CD4-positive, alpha-beta T cell treated with Interleukin-6 at 100 ng/mL for 8 hours (primary cell): ENCODE measurements around the gene EPHA4.

ENCODE experiments used
- DNase-seq: peaks from one replicate; pipeline ENCODE4 v3.0.0-alpha.2; 2020; ENCODE audit warnings: mixed read lengths, low spot score

The EPHA4 gene

GRCh38 chr2:221392228-221392881, 179.7 kb downstream of the EPHA4 start:
- DNase-seq, result no peak

- no peak for DNase-seq
These were observed 181.2 kb downstream of the EPHA4 start for GRCh38 chr2:221390878-221391277.

GRCh38 chr2:221389904-221390303, 182.2 kb downstream of the EPHA4 start:
- no peak for DNase-seq

- DNase-seq, result no peak
These were observed 182.7 kb downstream of the EPHA4 start for GRCh38 chr2:221389421-221389820.

- DNase-seq, result no peak
These were observed 183.2 kb downstream of the EPHA4 start for GRCh38 chr2:221388891-221389290.

GRCh38 chr2:221385716-221386115, 186.4 kb downstream of the EPHA4 start:
- DNase-seq, result no peak

GRCh38 chr2:221381928-221382488, 190.1 kb downstream of the EPHA4 start:
- DNase-seq, result no peak

- no peak for DNase-seq
These were observed 191.4 kb downstream of the EPHA4 start for GRCh38 chr2:221380686-221381085.

GRCh38 chr2:221380062-221380461, 192.0 kb downstream of the EPHA4 start:
- DNase-seq, result no peak

GRCh38 chr2:221377597-221377996, 194.5 kb downstream of the EPHA4 start:
- no peak for DNase-seq

GRCh38 chr2:221377066-221377465, 195.0 kb downstream of the EPHA4 start:
- no peak for DNase-seq

GRCh38 chr2:221374234-221374633, 197.9 kb downstream of the EPHA4 start:
- DNase-seq, result no peak

- DNase-seq, result no peak
These were observed 199.2 kb downstream of the EPHA4 start for GRCh38 chr2:221372907-221373306.

- DNase-seq, result no peak
These were observed 199.8 kb downstream of the EPHA4 start for GRCh38 chr2:221372159-221372884.

GRCh38 chr2:221371347-221371746, 200.8 kb downstream of the EPHA4 start:
- no peak for DNase-seq

GRCh38 chr2:221370857-221371211, 201.3 kb downstream of the EPHA4 start:
- no peak for DNase-seq

GRCh38 chr2:221370076-221370856, 201.8 kb downstream of the EPHA4 start:
- DNase-seq, result no peak
